ENCODE measurements around the gene NSD1.

GRCh38 chr5:177296581-177296980 lies 163.0 kb downstream of the NSD1 start:
- TF ChIP-seq RAD21 (IDR thresholded peaks at IDR 0.05; ENCODE audit: low read depth) (no peak), EP300 (IDR thresholded peaks at IDR 0.05; ENCODE audit: borderline replicate concordance) (no peak)
